Brain microvascular endothelial cell (primary cell): ENCODE measurements around the gene SLC38A1.

Source experiments
- DNase-seq: peaks from one replicate; pipeline ENCODE4 v3.0.0-alpha.2; 2020
- H3K27ac ChIP-seq: fragments of 250-450 bp; sonication (Bioruptor Pico); 2 replicates; pipeline ENCODE4 v1.5.1; 2020; ENCODE audit warnings: mild to moderate bottlenecking, moderate library complexity
- H3K27me3 ChIP-seq: fragments of 250-450 bp; sonication (Bioruptor Pico); replicated peaks from 2 replicates; pipeline ENCODE4 v1.5.1; 2020; ENCODE audit warnings: mild to moderate bottlenecking
- H3K36me3 ChIP-seq: fragments of 250-450 bp; sonication (Bioruptor Pico); replicated peaks from 2 replicates; pipeline ENCODE4 v1.5.1; 2020; ENCODE audit warnings: mild to moderate bottlenecking
- H3K4me3 ChIP-seq: 2 replicates; pipeline ENCODE4 v1.5.1; 2011; ENCODE audit warnings: low read depth, mild to moderate bottlenecking, control low read depth, low read length, moderate library complexity
- in situ Hi-C: cut with HindIII; loops from 2 replicates; pipeline ENCODE4 v1.10.0; 2017; ENCODE audit warnings: low sequenced_read_pairs, low pct_ligation_motif_present
- TF ChIP-seq, protein P1 (sequence below): IDR thresholded peaks from 2 replicates; pipeline ENCODE4 v1.5.1; 2011; ENCODE audit warnings: low read depth, mild to moderate bottlenecking, moderate library complexity, low read length, control low read depth, inconsistent platforms; ENCODE audit errors: missing control alignments

Gene SLC38A1

DNA sequence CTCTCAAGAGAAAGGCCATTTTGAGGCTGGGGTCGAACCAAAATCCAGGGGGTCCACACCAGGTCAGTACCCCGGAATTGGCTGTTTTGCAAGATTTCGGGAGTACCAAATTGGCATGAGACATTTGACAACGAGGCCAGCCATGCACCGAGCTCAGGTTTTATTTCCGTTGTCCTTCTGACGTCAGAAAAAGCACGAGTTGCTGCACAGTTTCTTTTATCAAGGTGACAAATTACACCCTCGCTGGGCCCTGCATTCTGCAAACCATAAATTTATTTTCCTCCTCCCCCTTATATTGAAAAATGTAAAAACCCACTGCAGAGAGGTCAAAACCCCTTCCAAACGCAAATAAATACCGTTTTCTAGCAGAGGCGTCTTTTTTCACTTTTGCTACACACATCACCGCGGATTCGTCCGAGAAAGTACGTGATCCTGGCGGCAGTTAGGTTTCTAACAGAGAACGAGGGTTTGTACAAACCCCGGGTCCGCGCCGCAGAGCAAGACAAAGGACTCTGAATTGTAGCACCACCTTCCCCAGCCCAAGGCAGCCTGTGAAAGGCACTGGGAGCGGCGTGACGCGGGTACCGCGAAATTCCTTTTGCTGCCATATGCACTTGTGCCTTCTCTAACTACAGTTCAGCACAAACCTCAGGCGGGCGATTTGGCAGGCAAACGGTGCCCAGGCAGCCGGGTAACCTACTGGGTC lies 1.8 kb downstream of the SLC38A1 start:
- H3K27ac ChIP-seq = peak overlapping the region; percentile 54
- peak overlapping the region; percentile 69 for H3K4me3 ChIP-seq
- no peaks in the 10 kb centered on the region for H3K27me3 ChIP-seq

GRCh38 chr12:46266382-46266791 lies 2.5 kb downstream of the SLC38A1 start:
- no peaks in the 10 kb centered on the region for H3K36me3 ChIP-seq
- in situ Hi-C loops = no loop called here
- peak overlapping the region; percentile 69 for H3K4me3 ChIP-seq
- peak; percentile 31 for DNase-seq
- TF ChIP-seq, protein P1, sequence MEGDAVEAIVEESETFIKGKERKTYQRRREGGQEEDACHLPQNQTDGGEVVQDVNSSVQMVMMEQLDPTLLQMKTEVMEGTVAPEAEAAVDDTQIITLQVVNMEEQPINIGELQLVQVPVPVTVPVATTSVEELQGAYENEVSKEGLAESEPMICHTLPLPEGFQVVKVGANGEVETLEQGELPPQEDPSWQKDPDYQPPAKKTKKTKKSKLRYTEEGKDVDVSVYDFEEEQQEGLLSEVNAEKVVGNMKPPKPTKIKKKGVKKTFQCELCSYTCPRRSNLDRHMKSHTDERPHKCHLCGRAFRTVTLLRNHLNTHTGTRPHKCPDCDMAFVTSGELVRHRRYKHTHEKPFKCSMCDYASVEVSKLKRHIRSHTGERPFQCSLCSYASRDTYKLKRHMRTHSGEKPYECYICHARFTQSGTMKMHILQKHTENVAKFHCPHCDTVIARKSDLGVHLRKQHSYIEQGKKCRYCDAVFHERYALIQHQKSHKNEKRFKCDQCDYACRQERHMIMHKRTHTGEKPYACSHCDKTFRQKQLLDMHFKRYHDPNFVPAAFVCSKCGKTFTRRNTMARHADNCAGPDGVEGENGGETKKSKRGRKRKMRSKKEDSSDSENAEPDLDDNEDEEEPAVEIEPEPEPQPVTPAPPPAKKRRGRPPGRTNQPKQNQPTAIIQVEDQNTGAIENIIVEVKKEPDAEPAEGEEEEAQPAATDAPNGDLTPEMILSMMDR = no peak
- H3K27me3 ChIP-seq = no peaks in the 10 kb centered on the region
- peak overlapping the region; percentile 54 for H3K27ac ChIP-seq

More for the DNA sequence above, 1.8 kb downstream of the SLC38A1 start:
- H3K36me3 ChIP-seq = no peaks in the 10 kb centered on the region
- DNase-seq = peak; percentile 59
- TF ChIP-seq, protein P1 = no peak
- in situ Hi-C loops = no loop called here

DNA sequence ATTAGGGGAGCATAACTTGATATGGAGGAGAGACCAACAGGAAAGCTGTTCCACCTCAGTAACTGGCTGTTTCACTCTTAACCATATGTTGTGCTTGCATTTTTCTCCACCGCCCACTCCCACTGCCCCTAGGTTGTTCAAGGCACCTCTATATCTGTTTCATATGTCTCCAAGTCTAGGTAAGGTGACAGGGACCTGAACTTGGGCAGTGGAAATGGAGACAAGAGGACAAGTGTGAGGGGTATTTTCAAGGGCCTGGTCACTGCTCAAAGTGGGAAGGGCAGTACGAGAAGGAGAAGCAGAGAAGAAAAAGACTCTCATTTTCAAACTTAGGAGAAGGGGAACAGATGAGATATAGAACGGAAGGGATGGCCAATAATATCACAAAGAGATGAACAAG lies 3.1 kb downstream of the SLC38A1 start:
- no peaks in the 10 kb centered on the region for H3K27me3 ChIP-seq
- no peak overlapping the region for H3K27ac ChIP-seq
- H3K36me3 ChIP-seq = no peaks in the 10 kb centered on the region
- H3K4me3 ChIP-seq = no peak overlapping the region
- TF ChIP-seq, protein P1 = no peak
- DNase-seq = no peak
- in situ Hi-C loops = no loop called here

DNA sequence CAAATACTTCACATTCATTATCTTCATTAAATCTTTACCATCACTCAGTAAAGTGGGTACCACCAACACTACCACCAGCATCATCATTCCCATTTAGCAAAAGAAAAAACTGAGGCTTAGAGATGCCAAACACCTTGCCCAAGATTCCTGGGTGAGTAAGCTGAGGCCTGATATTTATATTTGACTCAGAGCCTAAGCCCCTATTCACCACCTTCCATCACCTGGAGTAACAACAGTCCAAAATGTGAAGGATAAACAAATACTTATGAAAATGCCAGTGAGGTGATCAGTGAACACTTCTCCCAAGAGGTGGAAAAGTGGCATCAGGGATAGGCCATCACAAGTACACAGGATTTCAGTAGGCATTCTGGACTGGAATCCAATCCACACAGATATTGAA lies 3.7 kb downstream of the SLC38A1 start:
- Histone ChIP-seq H3K27me3 (no peaks in the 10 kb centered on the region), H3K27ac (no peak overlapping the region), H3K4me3 (no peak overlapping the region), H3K36me3 (no peaks in the 10 kb centered on the region)
- DNase-seq = no peak
- TF ChIP-seq, protein P1 = no peak
- in situ Hi-C loops = no loop called here

DNA sequence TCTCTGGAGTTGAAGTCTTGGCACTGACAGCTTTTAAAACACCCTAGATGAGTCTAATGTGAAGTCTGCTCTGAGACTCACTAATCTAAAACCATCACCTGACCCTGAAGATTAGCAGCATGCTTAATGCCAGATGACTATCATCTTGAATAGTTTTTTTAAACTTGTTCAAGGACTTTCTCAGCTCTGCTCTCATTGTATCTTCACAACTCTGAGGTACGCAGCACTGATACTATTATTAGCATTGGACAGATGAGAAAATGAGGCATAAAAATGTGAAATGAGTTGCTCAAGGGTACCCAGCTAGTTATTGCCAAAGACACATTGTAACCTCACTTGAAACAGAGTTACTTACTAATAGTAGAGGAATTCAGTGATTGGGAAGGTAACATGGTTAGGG lies 4.8 kb downstream of the SLC38A1 start:
- in situ Hi-C loops = no loop called here
- no peak overlapping the region for H3K4me3 ChIP-seq
- no peaks in the 10 kb centered on the region for H3K27me3 ChIP-seq
- no peak overlapping the region for H3K27ac ChIP-seq
- DNase-seq = no peak
- TF ChIP-seq, protein P1 = no peak
- no peaks in the 10 kb centered on the region for H3K36me3 ChIP-seq
